ENCODE measurements around the gene PPP1R26.

Gene PPP1R26

GRCh38 chr9:135505406-135506187 lies 26.0 kb downstream of the PPP1R26 start:
- TF ChIP-seq, protein P1, sequence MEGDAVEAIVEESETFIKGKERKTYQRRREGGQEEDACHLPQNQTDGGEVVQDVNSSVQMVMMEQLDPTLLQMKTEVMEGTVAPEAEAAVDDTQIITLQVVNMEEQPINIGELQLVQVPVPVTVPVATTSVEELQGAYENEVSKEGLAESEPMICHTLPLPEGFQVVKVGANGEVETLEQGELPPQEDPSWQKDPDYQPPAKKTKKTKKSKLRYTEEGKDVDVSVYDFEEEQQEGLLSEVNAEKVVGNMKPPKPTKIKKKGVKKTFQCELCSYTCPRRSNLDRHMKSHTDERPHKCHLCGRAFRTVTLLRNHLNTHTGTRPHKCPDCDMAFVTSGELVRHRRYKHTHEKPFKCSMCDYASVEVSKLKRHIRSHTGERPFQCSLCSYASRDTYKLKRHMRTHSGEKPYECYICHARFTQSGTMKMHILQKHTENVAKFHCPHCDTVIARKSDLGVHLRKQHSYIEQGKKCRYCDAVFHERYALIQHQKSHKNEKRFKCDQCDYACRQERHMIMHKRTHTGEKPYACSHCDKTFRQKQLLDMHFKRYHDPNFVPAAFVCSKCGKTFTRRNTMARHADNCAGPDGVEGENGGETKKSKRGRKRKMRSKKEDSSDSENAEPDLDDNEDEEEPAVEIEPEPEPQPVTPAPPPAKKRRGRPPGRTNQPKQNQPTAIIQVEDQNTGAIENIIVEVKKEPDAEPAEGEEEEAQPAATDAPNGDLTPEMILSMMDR (IDR thresholded peaks at IDR 0.05), result no peak

DNA sequence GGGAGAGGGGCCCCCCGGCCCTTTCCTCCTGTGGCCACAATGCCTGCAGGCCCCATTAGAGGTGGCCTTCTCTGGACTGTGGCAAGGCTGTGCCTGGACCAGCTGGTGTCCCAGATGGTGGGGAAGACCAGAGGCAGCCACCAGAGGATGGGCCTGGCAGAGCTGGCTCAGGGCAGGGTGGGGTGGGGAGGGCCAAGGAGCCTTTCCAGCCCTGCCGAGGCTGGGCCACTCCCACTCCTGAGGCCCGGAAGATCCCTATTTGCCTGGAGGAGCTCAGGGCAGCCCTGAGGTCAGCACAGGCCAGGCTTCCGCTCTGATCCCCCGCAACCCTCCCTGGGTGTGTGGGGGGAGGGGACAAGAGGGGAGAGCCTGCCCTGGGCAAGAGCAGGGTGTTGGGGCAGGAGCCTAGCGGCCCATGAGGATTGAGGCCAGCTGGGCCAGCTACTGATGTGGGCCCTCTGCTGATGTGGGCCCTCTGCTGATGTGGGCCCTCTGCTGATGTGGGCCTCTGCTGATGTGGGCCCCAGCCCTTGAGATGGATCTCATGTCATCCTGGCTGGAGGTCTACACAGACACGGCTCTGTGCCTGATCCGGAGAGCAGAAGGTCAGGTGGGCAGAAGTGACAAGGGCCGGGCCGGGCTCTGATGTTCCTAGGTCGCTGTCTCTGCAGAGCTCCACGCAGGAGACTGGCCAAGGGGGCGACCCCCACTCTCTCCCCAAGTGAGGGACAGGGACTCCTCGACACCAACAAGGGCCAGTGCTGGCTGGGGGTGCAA lies 26.9 kb downstream of the PPP1R26 start:
- TF ChIP-seq, protein P1 (IDR thresholded peaks at IDR 0.05), result no peak

GRCh38 chr9:135507104-135508035 lies 27.8 kb downstream of the PPP1R26 start:
- TF ChIP-seq, protein P1 (IDR thresholded peaks at IDR 0.05), result no peak

DNA sequence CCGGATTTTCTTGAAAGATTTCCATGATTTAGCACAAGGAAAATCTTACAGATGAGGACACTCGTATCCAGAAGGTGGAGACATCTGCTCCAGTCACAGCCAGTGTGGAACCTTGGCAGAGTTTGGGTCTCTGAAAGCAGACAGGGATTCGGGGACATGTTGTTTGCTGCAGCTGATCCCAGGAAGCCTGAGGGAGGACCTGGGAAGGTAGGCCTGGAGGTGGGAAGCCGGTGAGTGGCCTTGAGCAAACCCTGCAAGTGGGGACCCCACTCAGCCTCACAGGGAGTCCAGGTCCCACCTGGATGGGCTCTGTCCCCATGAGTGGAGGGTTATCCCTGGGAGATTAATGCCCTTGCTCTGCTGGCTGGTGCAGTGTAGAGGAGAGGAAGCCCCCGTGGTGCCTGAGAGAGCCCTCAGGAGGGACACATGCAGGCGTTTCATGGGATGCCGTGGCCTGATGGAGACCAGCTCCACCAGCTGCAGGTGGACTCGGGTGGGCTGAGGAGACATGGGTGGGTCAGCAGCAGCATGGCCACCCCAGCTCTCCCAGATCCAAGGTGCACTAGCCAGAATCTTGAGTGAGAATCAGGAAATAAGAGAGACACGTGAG lies 28.7 kb downstream of the PPP1R26 start:
- TF ChIP-seq, protein P1 (IDR thresholded peaks at IDR 0.05), result no peak

DNA sequence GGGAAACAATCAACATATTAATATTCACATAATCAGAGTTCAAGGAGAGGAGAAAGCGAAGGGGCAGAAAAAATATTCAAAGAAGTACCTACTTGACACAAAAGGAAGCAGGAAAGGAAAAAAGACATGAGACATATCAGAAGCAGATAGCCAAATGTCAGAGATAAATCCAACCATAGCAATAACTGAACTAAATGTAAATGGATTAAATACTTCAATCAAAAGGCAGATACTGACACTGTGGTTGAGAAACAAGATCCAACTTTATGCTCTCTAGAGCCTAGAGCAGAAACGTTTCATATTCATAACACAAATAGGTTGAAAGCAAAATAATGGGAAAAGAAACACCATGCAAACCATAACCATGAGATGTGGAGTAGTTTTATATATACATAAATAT lies 29.9 kb downstream of the PPP1R26 start:
- TF ChIP-seq, protein P1 (IDR thresholded peaks at IDR 0.05), result no peak

GRCh38 chr9:135512241-135512603 lies 32.6 kb downstream of the PPP1R26 start:
- TF ChIP-seq, protein P1 (IDR thresholded peaks at IDR 0.05), result no peak

- TF ChIP-seq, protein P1 (IDR thresholded peaks at IDR 0.05), result no peak
Observed at GRCh38 chr9:135512904-135513303, 33.3 kb downstream of the PPP1R26 start.

All from LNCAP (cell line).